NCI-H82 (cell line): ENCODE data around the gene XPNPEP2.

Experiments used
- DNase-seq: peaks from one replicate; lab custom pipeline; 2025; lab: John Stamatoyannopoulos, UW

Gene XPNPEP2

GRCh38 chrX:129738466-129739308, at the start of gene XPNPEP2:
TSS of gene XPNPEP2 (plus strand) at chrX:129738979. CDS start at chrX:129739214, 235 bp downstream.
- peak; percentile 28 for DNase-seq

GRCh38 chrX:129689796-129690195, 49.0 kb upstream of the XPNPEP2 start:
- no peak for DNase-seq

GRCh38 chrX:129690435-129690834, 48.3 kb upstream of the XPNPEP2 start:
- no peak for DNase-seq

DNA sequence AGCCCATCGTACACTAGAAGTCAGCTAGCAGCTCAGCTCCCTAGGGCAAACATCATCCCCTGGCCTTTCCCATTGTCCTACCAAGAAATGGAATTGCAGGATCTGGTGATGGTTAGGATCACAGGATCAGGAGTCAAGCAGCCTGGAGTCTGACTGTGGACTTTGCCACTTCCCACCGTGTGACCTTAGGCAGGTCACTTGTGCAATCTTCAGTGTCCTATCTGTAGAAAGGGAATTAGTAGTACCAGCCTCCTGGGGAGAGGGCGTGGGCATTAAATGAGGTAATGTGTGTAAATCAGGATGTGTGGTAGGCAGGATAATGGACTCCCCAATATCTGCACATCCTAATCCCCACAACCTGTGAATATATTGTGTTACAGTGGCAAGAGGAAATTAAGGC, 45.4 kb upstream of the XPNPEP2 start:
- DNase-seq: no peak

DNA sequence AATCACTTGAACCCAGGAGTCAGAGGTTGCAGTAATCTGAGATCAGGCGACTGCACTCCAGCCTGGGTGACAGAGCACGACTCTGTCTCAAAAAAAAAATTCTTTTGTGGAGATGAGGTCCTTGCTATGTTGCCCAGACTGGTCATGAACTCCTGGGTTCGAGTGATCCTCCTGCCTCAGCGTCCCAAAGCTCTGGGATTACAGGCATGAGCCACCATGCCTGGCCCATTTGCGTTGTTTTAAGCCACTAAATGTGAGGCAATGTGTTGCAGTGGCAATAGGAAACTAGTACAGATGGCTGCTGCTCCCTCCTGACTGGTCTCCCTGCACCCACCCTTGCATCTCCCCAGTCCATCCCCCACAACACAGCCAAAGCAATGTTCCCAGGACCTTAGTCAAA, 44.0 kb upstream of the XPNPEP2 start:
- no peak for DNase-seq

GRCh38 chrX:129695535-129695934, 43.2 kb upstream of the XPNPEP2 start:
- DNase-seq: no peak

- DNase-seq: no peak
These were observed 42.8 kb upstream of the XPNPEP2 start for GRCh38 chrX:129695937-129696336.

- DNase-seq: no peak
These were observed 42.2 kb upstream of the XPNPEP2 start for GRCh38 chrX:129696463-129697155.

GRCh38 chrX:129697204-129697829, 41.5 kb upstream of the XPNPEP2 start:
- DNase-seq: no peak

DNA sequence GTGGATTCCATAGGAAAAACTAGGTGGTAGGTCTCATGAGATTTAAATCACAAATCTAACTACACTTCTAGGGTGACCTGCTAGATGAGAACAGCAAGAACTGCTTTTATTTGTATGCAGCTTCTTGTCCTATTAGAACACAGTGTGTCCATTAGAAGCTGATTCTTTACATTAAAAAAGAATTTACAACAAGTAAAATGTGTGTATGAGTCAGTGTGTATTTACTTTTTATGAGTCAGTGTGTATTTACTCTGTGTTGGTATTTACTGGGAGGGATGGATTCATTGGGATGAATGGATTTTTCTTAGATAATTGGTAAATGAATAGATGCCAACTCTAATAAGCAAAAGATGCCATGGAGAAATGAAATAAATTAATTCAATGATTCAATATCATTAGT, 40.6 kb upstream of the XPNPEP2 start:
- DNase-seq: no peak

DNA sequence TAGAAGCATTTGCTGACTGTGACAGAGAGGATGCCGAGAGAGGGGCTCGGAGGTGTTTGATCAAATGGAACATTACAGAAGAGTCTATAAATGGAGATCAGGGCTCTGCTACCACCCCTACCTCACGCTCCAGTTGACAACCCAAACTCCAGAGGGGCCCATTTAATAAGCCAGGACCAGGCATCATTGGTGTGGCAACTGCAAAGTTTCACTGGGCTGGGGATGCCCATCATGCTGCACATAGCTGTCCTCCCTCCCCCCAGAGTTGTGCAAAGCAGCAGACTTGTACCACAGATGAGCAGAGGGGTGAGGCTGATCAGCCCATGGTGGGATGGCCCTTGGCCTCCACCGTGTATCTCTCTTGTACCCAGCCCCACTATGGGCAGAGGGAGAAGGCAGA, 38.2 kb upstream of the XPNPEP2 start:
- no peak for DNase-seq

DNA sequence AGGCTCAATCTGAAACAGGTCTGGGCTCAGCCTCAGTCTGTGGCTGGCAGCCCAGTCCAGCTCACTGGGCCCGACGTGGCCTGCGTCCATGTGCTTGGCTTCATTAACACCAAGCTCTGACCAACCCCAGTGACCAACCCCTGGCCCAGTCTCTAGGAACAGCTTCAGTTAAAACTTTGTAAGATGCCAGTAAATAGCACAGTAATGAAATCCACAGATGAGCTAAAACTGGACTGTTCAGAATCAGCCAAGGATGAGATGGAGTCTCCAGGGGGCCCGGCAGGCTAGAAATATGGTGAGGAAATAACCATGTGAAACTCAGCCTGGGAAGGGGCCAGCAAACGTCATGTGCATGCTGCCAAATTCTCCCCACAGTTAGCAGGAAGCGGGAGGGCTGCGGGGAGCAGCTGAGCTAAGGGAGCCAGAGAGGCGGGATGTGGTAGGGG, 37.1 kb upstream of the XPNPEP2 start:
- DNase-seq: no peak

- DNase-seq: no peak
These were observed 34.3 kb upstream of the XPNPEP2 start for GRCh38 chrX:129704491-129704890.

GRCh38 chrX:129705377-129705925, 33.3 kb upstream of the XPNPEP2 start:
- DNase-seq: no peak

GRCh38 chrX:129705988-129706387, 32.8 kb upstream of the XPNPEP2 start:
- DNase-seq: no peak

DNA sequence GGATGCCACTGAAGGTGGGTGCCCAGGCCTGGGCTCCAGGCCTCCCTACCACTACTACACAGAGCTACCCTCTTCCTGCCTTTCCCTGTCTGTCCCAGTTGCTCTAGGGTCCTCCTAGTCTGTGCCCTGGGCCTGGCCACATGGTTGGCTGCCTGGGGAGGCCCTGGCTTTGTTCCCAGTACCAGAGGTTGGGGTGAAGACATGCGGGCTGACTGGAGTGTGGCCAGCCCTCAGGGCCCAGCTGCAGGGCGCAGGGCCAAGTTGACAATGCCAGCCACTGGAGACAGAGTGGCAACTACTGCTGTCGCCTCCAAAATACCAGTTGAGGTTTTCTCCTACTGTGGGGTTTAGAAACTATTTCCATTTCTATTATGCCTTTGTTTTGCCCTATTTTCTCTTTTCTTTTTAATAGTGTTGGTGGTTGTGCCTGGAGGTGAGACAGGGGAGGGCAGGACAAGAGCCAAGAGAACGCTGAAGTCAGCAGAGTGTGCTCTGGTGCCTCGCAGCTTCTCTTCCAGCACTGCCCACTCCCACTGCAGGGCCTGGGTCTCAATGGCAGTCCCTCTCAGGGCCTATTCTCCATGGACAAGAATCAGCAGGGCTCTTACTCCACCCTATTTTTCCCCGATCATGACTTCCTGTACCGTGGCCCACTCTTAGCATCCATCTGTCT, 32.2 kb upstream of the XPNPEP2 start:
- no peak for DNase-seq

DNA sequence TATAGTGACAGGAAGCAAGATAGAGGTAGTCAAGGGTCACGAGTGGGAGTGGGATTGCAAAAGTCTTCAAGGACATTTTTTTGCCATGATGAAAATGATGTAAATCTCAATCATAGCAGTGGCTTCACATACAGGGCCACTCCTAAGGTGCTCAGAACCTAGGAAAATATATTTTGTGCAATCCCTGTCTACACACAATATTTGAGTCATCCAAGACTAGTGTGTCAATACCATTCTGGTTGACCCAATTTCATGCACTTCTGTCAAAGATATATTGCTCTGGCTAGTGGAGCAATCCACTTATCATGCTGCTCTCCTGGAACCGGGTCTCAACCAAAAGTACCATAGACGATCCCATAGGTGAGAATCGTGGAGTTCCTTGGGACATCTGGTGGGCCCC, 24.2 kb upstream of the XPNPEP2 start:
- DNase-seq: no peak

GRCh38 chrX:129716507-129716906, 22.3 kb upstream of the XPNPEP2 start:
- DNase-seq: no peak

GRCh38 chrX:129717892-129718291, 20.9 kb upstream of the XPNPEP2 start:
- DNase-seq: no peak

DNA sequence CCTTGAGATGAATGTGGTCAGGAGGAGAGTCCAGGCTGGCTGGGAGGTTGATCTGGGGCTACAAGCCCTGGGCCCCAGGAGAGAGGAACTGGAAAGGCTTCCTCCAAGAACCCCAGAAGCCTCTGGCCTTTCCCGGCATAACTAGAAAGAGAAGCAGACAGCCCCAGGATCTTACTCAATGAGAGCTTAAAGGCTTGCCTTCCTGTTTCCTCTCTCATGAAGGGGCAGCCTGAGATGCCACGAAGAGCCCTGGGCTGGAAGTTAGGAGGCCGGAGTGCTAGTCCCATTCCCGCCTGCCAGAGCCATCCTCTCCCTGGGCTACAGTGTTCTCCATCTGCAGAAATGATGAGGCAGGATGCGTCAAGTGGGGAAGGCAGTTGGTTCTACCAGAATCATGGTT, 20.1 kb upstream of the XPNPEP2 start:
- DNase-seq: no peak

DNA sequence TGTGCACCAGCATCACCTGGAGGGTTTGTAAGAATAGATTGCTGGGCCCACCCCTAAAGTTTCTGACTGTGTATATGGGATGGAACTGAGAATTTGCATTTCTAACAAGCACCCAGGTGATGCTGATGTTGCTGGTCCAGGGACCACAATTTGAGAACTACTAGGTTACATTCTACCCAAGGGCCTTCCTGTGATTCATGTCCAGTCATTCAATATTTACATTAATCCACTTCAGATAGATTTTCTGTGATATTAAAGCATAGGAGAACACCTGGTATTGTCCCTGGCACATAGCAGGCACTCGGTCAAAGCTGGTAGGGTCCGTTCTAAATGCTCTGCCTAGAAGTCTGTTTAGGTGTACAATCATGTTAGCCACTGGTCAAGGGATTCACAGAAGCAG, 19.5 kb upstream of the XPNPEP2 start:
- DNase-seq: no peak

DNA sequence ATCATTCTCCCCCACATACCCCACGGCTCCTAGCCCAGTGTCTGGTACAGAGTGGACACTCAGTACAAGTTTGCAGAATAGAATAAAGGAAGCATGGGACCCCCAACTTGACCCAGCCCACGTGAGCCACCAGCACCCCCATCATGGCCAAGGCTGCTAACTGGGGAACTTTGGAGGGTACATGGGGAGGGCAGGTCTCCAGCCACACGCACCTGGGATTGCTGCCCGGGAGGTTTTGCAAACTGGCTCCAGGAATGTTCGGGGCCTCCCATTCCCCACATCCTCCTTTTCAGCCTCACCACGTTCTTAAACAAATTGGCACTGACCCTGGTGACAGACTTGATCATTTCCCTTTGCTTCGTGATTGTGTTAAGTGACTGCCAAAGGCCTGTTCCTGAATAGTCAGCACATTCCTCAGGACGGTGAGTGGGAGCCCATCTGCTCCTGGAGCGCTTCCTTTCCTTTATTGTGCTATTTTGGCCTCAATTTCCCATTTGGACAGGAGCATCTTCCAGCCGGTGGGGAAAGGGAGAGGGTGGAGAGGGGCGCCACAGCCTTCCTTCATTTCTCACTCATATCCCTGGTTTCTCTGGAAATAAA, 18.7 kb upstream of the XPNPEP2 start:
- no peak for DNase-seq
